Measurements from ENCODE around the gene DLG2.

DNA sequence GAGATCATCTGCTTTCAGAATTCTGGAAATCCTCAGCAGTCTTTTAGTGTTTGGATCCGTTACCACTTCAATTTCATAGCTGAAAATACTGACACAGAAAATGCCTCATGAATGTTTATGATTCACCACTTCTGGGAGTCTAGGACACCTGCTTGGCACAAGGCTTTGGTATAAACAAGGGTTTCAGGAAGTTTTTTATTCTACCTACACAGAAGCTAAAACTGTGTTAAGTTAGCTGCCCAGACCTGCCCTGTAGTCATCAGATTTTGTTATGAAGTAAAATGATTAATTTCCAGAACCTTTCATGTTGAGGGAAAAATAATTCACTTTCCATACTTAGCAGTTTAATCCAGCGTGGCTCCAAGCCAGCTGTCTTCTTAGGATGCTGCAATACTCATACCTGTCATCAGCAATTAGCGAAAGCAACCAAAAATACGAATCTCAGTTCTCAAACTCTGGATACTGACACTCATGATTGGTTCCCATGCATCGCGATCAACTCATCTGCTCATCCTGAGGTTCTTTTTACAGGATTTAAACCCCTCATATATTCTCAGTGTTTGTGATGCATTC is 1882.4 kb downstream of the DLG2 start:
- TF ChIP-seq, protein P1, sequence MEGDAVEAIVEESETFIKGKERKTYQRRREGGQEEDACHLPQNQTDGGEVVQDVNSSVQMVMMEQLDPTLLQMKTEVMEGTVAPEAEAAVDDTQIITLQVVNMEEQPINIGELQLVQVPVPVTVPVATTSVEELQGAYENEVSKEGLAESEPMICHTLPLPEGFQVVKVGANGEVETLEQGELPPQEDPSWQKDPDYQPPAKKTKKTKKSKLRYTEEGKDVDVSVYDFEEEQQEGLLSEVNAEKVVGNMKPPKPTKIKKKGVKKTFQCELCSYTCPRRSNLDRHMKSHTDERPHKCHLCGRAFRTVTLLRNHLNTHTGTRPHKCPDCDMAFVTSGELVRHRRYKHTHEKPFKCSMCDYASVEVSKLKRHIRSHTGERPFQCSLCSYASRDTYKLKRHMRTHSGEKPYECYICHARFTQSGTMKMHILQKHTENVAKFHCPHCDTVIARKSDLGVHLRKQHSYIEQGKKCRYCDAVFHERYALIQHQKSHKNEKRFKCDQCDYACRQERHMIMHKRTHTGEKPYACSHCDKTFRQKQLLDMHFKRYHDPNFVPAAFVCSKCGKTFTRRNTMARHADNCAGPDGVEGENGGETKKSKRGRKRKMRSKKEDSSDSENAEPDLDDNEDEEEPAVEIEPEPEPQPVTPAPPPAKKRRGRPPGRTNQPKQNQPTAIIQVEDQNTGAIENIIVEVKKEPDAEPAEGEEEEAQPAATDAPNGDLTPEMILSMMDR (IDR thresholded peaks at IDR 0.05), result no peak
- TF ChIP-seq ZFX (IDR thresholded peaks at IDR 0.05; ENCODE audit: borderline replicate concordance), result no peak

All from 22Rv1 (cell line).